Non-pigmented ciliary epithelial cell (primary cell): Measurements from ENCODE around the gene RAVER1.
"Not testable (repeated sequence)": the region's sequence is repeated elsewhere in the genome, so short reads cannot be mapped to it uniquely, and the experiment has no call there.

Experiments
- DNase-seq: peaks from one replicate; pipeline ENCODE4 v3.0.0-alpha.2; 2010; ENCODE audit warnings: low read depth

RAVER1 gene

DNA sequence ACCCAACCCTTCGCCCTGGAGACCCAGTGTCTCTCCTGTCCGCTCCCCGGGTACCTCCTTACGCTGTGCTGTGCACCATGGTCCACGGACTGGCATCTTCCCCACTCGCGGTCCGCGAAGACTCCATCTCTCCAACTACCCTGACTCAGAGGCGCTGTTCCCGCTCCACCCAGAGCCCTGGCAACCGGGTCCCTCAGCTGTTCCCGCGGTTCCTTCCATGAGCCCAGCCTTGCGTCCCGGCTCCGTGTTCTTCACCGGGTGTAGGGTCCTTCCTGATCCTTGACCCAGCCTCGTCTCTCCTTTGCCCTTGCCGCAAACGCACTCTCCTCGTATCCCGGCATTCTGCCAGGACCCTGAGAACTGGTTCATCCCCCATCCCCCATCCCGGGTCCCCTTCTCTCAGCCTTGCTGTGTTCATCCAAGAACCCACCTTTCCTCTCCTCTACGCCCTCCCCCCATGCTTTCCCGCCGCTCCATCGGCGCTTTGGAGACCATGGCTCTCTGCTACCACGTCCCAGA lies 42.9 kb downstream of the RAVER1 start:
- DNase-seq, result no peak

DNA sequence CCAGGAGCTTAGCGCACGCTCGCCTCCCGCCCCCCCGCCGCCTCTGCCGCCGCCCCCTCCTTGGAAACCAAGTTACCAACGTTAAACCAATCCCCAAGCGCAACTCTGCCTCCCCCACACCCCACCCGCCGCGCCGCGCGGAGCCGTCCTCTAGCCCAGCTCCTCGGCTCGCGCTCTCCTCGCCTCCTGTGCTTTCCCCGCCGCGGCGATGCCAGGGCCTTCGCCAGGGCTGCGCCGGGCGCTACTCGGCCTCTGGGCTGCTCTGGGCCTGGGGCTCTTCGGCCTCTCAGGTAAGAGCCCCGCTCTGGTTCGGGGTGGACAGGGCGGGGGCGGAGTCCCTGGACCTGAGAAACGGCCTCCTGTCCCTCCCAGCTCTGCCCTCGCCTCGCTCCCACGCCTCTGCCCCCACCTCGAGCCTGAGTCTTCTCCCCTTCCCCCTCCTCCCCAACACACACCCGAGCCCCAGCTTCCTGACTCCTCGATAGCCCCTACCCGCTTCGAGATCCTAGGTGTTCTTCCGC lies 43.4 kb downstream of the RAVER1 start, which contains the start of gene ICAM5:
ICAM5 (plus strand) TSS at position 117 of the 521 bp plus-strand sequence; CDS start at position 209, 92 bp downstream.
- no peak for DNase-seq

DNA sequence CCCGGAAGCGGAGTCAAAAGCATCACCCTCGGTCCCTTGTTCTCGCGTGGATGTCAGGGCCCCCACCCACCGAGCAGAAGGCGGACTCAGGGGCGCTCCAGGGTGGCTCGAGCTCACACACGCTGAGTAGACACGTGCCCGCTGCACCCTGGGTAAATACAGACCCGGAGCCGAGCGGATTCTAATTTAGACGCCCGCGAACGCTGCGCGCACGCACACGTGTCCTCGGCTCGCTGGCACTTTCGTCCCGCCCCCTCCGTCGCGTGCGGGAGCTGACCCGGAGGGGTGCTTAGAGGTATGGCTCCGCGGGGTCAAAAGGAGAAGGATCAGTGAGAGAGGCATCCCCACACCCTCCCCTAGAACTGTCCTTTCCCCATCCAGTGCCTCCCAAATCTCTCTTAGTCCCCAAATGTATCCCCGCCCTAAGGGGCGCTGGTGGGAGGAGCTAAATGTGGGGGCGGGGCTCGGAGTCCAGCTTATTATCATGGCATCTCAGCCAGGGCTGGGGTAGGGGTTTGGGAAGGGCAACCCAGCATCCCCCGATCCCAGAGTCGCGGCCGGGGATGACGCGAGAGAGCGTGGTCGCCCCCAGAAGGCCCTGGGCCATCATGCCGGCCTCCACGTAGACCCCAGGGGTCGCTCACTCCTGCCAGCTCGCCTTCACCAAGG lies 44.0 kb downstream of the RAVER1 start:
- DNase-seq, result no peak

DNA sequence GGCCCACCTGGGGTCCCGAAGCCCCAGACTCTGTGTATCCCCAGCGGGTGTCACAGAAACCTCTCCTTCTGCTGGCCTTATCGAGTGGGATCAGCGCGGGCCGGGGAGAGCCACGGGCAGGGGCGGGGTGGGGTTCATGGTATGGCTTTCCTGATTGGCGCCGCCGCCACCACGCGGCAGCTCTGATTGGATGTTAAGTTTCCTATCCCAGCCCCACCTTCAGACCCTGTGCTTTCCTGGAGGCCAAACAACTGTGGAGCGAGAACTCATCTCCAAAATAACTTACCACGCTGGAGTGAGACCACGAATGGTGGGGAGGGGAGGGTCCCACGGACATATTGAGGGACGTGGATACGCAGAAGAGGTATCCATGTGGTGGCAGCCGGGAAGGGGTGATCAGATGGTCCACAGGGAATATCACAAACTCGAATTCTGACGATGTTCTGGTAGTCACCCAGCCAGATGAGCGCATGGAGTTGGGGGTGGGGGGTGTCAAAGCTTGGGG lies 44.6 kb downstream of the RAVER1 start:
- no peak for DNase-seq

DNA sequence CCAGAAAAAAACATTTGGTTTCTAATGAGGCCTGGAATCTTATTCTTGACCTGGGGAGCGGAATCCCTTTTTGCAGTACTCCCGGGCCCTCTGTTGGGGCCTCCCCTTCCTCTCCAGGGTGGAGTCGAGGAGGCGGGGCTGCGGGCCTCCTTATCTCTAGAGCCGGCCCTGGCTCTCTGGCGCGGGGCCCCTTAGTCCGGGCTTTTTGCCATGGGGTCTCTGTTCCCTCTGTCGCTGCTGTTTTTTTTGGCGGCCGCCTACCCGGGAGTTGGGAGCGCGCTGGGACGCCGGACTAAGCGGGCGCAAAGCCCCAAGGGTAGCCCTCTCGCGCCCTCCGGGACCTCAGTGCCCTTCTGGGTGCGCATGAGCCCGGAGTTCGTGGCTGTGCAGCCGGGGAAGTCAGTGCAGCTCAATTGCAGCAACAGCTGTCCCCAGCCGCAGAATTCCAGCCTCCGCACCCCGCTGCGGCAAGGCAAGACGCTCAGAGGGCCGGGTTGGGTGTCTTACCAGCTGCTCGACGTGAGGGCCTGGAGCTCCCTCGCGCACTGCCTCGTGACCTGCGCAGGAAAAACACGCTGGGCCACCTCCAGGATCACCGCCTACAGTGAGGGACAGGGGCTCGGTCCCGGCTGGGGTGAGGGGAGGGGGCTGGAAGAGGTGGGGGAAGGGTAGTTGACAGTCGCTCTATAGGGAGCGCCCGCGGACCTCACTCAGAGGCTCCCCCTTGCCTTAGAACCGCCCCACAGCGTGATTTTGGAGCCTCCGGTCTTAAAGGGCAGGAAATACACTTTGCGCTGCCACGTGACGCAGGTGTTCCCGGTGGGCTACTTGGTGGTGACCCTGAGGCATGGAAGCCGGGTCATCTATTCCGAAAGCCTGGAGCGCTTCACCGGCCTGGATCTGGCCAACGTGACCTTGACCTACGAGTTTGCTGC lies 46.3 kb downstream of the RAVER1 start, which contains the start of gene ICAM4:
ICAM4 (plus strand) TSS at position 153 of the 935 bp plus-strand sequence; CDS start at position 211, 58 bp downstream.
- no peak for DNase-seq

DNA sequence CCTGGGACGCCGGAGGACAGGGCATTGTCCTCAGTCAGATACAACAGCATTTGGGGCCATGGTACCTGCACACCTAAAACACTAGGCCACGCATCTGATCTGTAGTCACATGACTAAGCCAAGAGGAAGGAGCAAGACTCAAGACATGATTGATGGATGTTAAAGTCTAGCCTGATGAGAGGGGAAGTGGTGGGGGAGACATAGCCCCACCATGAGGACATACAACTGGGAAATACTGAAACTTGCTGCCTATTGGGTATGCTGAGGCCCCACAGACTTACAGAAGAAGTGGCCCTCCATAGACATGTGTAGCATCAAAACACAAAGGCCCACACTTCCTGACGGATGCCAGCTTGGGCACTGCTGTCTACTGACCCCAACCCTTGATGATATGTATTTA lies 47.9 kb downstream of the RAVER1 start:
- DNase-seq, result no peak

DNA sequence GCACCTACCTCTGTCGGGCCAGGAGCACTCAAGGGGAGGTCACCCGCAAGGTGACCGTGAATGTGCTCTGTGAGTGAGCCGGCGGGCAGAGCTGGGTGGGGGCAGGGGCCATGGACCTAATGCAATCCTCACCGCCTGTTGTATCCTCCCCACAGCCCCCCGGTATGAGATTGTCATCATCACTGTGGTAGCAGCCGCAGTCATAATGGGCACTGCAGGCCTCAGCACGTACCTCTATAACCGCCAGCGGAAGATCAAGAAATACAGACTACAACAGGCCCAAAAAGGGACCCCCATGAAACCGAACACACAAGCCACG lies 48.4 kb downstream of the RAVER1 start:
- DNase-seq, result no peak

DNA sequence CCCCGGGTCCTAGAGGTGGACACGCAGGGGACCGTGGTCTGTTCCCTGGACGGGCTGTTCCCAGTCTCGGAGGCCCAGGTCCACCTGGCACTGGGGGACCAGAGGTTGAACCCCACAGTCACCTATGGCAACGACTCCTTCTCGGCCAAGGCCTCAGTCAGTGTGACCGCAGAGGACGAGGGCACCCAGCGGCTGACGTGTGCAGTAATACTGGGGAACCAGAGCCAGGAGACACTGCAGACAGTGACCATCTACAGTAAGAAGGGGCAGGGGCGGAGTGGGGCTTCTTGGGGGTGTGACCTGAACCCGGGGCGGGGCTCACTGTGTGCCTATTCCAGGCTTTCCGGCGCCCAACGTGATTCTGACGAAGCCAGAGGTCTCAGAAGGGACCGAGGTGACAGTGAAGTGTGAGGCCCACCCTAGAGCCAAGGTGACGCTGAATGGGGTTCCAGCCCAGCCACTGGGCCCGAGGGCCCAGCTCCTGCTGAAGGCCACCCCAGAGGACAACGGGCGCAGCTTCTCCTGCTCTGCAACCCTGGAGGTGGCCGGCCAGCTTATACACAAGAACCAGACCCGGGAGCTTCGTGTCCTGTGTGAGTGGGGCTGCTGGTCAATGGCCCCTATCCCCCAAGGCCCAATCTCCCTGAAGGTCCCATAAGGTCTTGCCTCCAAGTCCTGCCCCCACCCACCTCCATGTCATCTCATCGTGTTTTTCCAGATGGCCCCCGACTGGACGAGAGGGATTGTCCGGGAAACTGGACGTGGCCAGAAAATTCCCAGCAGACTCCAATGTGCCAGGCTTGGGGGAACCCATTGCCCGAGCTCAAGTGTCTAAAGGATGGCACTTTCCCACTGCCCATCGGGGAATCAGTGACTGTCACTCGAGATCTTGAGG lies 49.0 kb downstream of the RAVER1 start:
- DNase-seq, result no peak

DNA sequence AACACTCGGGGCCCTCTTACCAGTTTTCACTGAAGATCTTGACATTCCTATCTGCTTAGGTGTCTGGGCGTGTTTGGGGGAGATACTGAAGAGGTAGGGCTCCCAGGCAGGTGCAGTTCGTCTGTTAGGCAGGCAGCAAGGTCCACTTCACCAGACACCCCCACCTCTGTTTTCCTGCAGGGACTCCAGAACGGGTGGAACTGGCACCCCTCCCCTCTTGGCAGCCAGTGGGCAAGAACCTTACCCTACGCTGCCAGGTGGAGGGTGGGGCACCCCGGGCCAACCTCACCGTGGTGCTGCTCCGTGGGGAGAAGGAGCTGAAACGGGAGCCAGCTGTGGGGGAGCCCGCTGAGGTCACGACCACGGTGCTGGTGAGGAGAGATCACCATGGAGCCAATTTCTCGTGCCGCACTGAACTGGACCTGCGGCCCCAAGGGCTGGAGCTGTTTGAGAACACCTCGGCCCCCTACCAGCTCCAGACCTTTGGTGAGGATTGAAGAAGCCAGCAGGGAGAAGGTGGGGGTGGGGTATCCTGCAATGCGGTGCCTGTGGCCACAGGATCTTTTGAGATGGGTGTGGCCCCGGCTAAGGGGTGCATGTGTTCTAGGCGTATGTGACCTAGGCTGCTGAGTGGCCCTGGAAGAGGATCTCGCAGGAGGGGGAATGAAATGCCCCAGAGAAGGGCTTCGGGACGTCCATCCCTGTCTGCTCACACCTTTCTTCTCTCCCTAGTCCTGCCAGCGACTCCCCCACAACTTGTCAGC lies 49.8 kb downstream of the RAVER1 start:
- no peak for DNase-seq

DNA sequence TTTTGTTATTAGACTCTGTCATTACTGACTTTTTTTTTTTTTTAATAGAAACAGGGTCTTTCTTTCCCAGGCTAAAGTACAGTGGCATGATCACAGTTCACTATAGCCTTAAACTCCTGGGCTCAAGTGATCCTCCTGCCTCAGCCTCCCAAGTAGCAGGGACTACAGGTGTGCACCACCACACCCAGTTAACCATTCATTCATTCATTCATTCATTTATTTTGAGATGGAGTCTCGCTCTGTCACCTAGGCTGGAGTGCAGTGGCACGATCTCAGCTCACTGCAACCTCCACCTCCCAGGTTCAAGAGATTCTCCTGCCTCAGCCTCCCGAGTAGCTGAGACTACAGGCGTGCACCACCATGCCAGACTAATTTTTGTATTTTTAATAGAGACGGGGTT lies 51.3 kb downstream of the RAVER1 start:
- not testable (repeated sequence) for DNase-seq

DNA sequence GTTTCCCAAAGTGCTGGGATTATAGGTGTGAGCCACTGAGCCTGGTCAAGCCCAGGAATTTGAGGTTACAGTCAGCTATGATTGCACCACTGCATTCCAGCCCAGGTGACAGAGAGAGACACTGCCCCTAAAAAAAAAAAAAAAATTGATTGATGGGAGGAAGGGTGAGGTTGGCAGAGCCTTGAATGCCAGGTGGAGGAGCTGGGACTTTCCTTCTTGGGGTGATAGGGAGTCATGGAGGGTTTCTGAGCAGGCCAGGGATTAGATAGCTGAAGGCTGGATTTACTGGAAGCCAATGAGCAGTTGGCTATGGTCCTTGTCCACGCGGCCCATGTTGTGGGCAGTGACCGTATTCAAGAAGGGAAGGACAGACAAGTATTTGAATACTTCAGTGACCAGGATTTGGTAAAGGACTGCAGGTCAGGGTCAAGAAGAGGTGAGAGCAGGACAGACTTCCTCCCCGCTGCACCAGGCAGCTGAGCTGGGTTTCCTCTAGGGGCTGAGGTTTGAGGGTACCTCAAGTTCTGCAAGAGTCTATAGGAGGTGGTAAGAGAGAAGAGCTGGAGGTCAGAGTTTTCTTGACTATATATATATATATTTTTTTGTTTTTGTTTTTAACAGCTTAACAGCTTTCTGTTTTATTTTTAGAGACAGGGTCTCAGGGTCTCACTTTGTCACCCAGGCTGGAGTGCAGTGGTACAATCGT lies 53.4 kb downstream of the RAVER1 start:
- no peak for DNase-seq

DNA sequence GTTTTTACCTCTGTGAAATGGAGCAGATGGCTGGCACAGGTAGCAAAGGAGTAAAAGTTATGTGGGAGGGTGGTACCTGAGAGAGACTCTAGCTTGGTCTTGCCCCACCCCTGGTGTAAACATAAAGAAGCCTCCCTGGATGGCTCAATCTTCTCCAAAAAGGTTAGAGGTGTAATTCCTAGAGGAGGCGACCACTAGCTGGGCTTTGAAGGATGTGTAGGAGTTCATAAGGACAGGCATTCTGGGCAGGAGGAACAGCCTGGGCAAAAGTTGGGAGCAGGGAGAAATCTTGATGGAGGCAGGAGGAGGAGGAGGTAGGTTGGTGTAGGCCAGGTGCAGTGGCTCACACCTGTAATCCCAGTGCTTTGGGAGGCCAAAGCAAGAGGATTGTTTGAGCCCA lies 54.4 kb downstream of the RAVER1 start:
- DNase-seq, result no peak

DNA sequence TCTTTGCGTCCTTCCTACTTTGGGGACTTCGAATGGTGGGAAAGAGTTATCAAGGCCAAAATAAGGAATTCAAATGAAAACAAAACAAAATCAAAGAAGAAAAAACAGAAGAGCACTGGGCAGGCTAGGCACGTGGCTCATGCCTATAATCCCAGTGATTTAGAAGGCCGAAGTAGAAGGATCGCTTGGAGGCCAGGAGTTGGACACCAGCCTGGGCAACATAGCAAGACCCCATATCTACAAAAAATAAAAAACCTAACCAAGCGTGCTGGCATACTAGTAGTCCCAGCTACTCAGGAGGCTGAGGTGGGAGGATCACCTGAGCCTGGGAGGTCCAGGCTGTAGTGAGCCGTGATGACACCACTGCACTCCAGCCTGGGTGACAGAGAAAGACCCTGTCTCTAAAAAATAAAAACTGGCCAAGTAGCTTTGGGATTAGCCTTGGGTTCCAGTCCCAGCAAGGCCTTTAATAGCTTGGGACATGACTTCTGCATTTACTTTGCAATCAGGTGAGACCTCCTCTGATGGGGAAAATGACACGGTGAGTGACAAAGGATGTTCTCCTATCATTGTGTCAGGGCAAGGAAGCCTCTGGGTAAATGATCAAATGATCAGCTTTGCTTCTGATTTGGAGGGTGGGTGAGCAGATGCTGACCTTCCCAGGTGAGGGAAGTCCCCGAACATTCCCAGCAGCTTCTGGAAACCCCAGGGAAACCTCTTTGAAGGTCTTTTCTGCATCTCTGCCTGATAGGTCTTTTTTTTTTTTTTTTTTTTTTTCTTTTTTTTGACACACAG lies 55.3 kb downstream of the RAVER1 start:
- DNase-seq, result no peak

DNA sequence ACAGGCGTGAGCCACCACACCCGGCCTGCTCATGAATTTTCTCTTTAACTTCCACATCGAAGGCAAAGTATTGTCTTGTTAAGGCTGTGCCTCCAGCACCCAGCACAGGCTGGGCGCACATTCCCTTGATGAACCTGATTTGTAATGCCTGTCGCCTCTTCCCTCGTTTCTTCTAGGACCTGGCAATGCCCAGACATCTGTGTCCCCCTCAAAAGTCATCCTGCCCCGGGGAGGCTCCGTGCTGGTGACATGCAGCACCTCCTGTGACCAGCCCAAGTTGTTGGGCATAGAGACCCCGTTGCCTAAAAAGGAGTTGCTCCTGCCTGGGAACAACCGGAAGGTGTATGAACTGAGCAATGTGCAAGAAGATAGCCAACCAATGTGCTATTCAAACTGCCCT lies 58.7 kb downstream of the RAVER1 start:
- DNase-seq, result no peak

DNA sequence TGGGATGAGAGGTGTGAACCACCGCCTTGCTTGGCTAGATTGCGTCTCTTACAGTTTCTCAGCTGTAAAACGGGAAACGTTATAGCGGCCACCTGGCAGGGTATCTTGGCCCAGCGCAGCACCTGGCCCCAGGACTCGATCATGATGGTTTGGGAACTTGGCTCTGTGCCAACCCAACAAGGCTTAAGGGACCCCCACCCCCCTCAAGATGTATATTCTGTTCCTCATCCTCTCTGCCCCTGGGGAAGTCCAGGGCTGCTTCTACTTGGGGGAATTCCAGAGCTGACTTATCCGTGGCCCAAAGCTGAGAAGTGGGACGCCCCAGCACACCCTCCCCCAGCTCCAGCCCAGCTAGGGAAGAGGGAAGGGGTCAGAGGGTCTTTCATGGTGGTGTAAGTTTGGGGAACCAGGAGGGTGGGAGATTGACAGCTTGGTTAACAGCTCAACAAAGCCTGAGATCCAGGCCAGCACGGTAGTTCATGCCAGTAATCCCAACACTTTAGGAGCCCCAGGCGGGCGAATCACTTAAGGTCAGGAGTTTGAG lies 61.7 kb downstream of the RAVER1 start:
- no peak for DNase-seq

DNA sequence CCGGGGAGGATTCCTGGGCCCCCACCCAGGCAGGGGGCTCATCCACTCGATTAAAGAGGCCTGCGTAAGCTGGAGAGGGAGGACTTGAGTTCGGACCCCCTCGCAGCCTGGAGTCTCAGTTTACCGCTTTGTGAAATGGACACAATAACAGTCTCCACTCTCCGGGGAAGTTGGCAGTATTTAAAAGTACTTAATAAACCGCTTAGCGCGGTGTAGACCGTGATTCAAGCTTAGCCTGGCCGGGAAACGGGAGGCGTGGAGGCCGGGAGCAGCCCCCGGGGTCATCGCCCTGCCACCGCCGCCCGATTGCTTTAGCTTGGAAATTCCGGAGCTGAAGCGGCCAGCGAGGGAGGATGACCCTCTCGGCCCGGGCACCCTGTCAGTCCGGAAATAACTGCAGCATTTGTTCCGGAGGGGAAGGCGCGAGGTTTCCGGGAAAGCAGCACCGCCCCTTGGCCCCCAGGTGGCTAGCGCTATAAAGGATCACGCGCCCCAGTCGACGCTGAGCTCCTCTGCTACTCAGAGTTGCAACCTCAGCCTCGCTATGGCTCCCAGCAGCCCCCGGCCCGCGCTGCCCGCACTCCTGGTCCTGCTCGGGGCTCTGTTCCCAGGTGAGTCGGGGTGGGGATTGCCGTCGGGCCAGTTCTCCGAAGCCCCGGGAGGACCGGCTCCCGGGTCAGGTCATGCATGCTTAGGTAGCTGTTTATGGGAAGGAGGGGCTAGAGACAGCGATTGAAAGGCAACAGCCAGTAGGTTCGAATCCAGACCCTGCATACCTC lies 62.5 kb downstream of the RAVER1 start, which contains the start of gene ICAM1:
ICAM1 (plus strand) TSS at position 505 of the 779 bp plus-strand sequence; CDS start at position 545, 40 bp downstream.
- no peak for DNase-seq

DNA sequence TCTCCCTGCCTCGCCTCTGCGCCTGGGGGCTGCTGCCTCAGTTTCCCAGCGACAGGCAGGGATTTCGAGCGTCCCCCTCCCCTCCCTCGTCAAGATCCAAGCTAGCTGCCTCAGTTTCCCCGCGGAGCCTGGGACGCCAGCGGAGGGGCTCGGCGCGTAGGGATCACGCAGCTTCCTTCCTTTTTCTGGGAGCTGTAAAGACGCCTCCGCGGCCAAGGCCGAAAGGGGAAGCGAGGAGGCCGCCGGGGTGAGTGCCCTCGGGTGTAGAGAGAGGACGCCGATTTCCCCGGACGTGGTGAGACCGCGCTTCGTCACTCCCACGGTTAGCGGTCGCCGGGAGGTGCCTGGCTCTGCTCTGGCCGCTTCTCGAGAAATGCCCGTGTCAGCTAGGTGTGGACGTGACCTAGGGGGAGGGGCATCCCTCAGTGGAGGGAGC lies 63.1 kb downstream of the RAVER1 start:
- no peak for DNase-seq
